Common myeloid progenitor, CD34-positive (primary cell): ENCODE measurements around the gene EPS8L3.

ENCODE experiments used
- CTCF ChIA-PET: fragments of 350-600 bp; sonication (Branson Sonifier 250); formaldehyde crosslinking; loops from one replicate; lab custom pipeline; 2021; ENCODE audit warnings: antibody characterized with exemption; lab: Charles Lee
- POLR2A ChIA-PET: fragments of 350-600 bp; sonication (Branson Sonifier 250); formaldehyde crosslinking; loops from one replicate; lab custom pipeline; 2021; ENCODE audit warnings: antibody characterized with exemption; lab: Charles Lee
- DNase-seq, 3 donors: peaks; one replicate each; pipeline versions ENCODE4 v3.0.0 to v3.0.0-alpha.2; 2013
- H3K27ac ChIP-seq, 2 experiments: 1 replicate in 1 of 2; 2 replicates in 1 of 2; pipeline ENCODE4 v1.7.0; 2013; ENCODE audit warnings: inconsistent platforms in 2 of 2, low read length in 2 of 2, mild to moderate bottlenecking in 2 of 2, low read depth in 1 of 2, moderate library complexity in 1 of 2; ENCODE audit not compliant: severe bottlenecking in 2 of 2, insufficient read depth in 1 of 2, poor library complexity in 1 of 2
- H3K27me3 ChIP-seq, 5 experiments: replicated peaks in 2 of 5; 1 replicate in 3 of 5; 2 replicates in 2 of 5; pipeline versions ENCODE4 v1.6.1 to v1.7.0; 2013; ENCODE audit warnings: low read length in 4 of 5, mild to moderate bottlenecking in 2 of 5, moderate library complexity in 2 of 5, inconsistent platforms in 1 of 5; ENCODE audit not compliant: insufficient read depth in 5 of 5, control insufficient read depth in 4 of 5
- H3K36me3 ChIP-seq, 4 experiments: 1 replicate in 2 of 4; 2 replicates in 2 of 4; pipeline versions ENCODE4 v1.6.1 to v1.7.0; 2013; ENCODE audit warnings: low read length in 3 of 4, control low read depth in 1 of 4, mild to moderate bottlenecking in 1 of 4; ENCODE audit not compliant: control insufficient read depth in 4 of 4, insufficient read depth in 4 of 4
- H3K4me1 ChIP-seq, 4 experiments: 1 replicate in 3 of 4; 2 replicates in 1 of 4; pipeline versions ENCODE4 v1.6.1 to v1.7.1; 2013; ENCODE audit warnings: low read length in 3 of 4, mild to moderate bottlenecking in 3 of 4, control low read depth in 1 of 4, inconsistent platforms in 1 of 4, moderate library complexity in 1 of 4; ENCODE audit not compliant: control insufficient read depth in 4 of 4, insufficient read depth in 4 of 4; ENCODE audit errors: control extremely low read depth in 1 of 4
- H3K4me3 ChIP-seq, 7 experiments: 1 replicate in 4 of 7; 2 replicates in 3 of 7; pipeline versions ENCODE4 v1.5.1 to v1.7.0; 2013; ENCODE audit warnings: mild to moderate bottlenecking in 7 of 7, low read length in 6 of 7, moderate library complexity in 6 of 7, inconsistent platforms in 2 of 7, low read depth in 2 of 7, control low read depth in 1 of 7; ENCODE audit not compliant: insufficient read depth in 4 of 7, control insufficient read depth in 1 of 7; ENCODE audit errors: extremely low read depth in 1 of 7
- H3K9me3 ChIP-seq, 5 experiments: 1 replicate in 4 of 5; 2 replicates in 1 of 5; pipeline versions ENCODE4 v1.6.1 to v1.7.1; 2013; ENCODE audit warnings: low read length in 4 of 5, mild to moderate bottlenecking in 2 of 5, inconsistent platforms in 1 of 5, low read depth in 1 of 5, moderate library complexity in 1 of 5; ENCODE audit not compliant: control insufficient read depth in 4 of 5, insufficient read depth in 2 of 5; ENCODE audit errors: control extremely low read depth in 1 of 5
- WGBS: methylation state at CpG from one replicate; pipeline ENCODE4 v1.1.5; 2013; ENCODE audit not compliant: insufficient coverage; 5-methylcytosine and 5-hydroxymethylcytosine counted together

EPS8L3 gene

GRCh38 chr1:109721042-109721441 lies 42.7 kb downstream of the EPS8L3 start:
- H3K27ac ChIP-seq: no peak overlapping the region
- H3K27me3 ChIP-seq: no peaks in the 10 kb centered on the region
- no peak overlapping the region for H3K4me3 ChIP-seq
- no peak for DNase-seq
- peaks cover 0 to 9% (median 2%) of the 10 kb centered on the region in 5 experiments for H3K9me3 ChIP-seq
- H3K4me1 ChIP-seq: peaks cover 0 to 2% (median 0%) of the 10 kb centered on the region in 4 experiments
- WGBS: 100% methylated on average over 2 of the region's 5 CpGs
- ChIA-PET CTCF (interaction anchor here (1.3 kb wide), 1 partner anchor 85 kb away, joined by 3 read pairs; no protein-coding TSS in a partner anchor), POLR2A (no interaction called here)
- no peaks in the 10 kb centered on the region for H3K36me3 ChIP-seq

GRCh38 chr1:109719337-109719837 lies 44.3 kb downstream of the EPS8L3 start:
- Histone ChIP-seq H3K27ac (no peak overlapping the region), H3K27me3 (no peaks in the 10 kb centered on the region), H3K36me3 (no peaks in the 10 kb centered on the region), H3K9me3 (no peaks in the 10 kb centered on the region), H3K4me1 (peaks cover 0 to 2% (median 0%) of the 10 kb centered on the region in 4 experiments), H3K4me3 (no peak overlapping the region)
- WGBS: 77% methylated on average over 4 of the region's 5 CpGs
- ChIA-PET CTCF (interaction anchor here (0.9 to 1.3 kb wide), 2 partner anchors 68 to 184 kb away, joined by 3 to 4 read pairs; no protein-coding TSS in a partner anchor), POLR2A (no interaction called here)
- peak in 2 of 3 donors; percentile 48 to 52 for DNase-seq

GRCh38 chr1:109718495-109718894 lies 45.2 kb downstream of the EPS8L3 start:
- no peak overlapping the region for H3K27ac ChIP-seq
- DNase-seq: no peak
- H3K4me3 ChIP-seq: no peak overlapping the region
- H3K36me3 ChIP-seq: no peaks in the 10 kb centered on the region
- H3K9me3 ChIP-seq: no peaks in the 10 kb centered on the region
- CTCF ChIA-PET: interaction anchor here (1.3 kb wide), 1 partner anchor 183 kb away, joined by 3 read pairs; no protein-coding TSS in a partner anchor
- peaks cover 0 to 2% (median 0%) of the 10 kb centered on the region in 4 experiments for H3K4me1 ChIP-seq
- WGBS: 100% methylated on average over 2 of the region's 2 CpGs
- POLR2A ChIA-PET: no interaction called here
- H3K27me3 ChIP-seq: no peaks in the 10 kb centered on the region

GRCh38 chr1:109717729-109718128 lies 46.0 kb downstream of the EPS8L3 start:
- no peak for DNase-seq
- ChIA-PET POLR2A (no interaction called here), CTCF (interaction anchor here (1.3 to 1.9 kb wide), 3 partner anchors 9 to 182 kb away, joined by 3 to 6 read pairs (median 3); no protein-coding TSS in a partner anchor)
- H3K4me1 ChIP-seq: peaks cover 0 to 2% (median under 1%) of the 10 kb centered on the region in 4 experiments
- no peaks in the 10 kb centered on the region for H3K27me3 ChIP-seq
- no peak overlapping the region for H3K27ac ChIP-seq
- H3K4me3 ChIP-seq: no peak overlapping the region
- H3K36me3 ChIP-seq: no peaks in the 10 kb centered on the region
- no peaks in the 10 kb centered on the region for H3K9me3 ChIP-seq
- WGBS: 85% methylated on average over 4 of the region's 5 CpGs

GRCh38 chr1:109716570-109717090 lies 47.1 kb downstream of the EPS8L3 start:
- Histone ChIP-seq H3K4me1 (peaks cover 0 to 8% (median 5%) of the 10 kb centered on the region in 4 experiments), H3K27me3 (no peaks in the 10 kb centered on the region), H3K4me3 (no peak overlapping the region), H3K36me3 (no peaks in the 10 kb centered on the region), H3K27ac (no peak overlapping the region), H3K9me3 (no peaks in the 10 kb centered on the region)
- ChIA-PET CTCF (interaction anchor here (0.9 to 1.9 kb wide), 3 partner anchors 56 to 267 kb away, joined by 3 to 6 read pairs (median 4); partner anchors contain the start of gene AHCYL1), POLR2A (no interaction called here)
- no peak for DNase-seq
- WGBS: 100% methylated on average over 3 of the region's 3 CpGs

GRCh38 chr1:109716121-109716520 lies 47.6 kb downstream of the EPS8L3 start:
- 81% methylated on average over 3 of the region's 3 CpGs for WGBS
- CTCF ChIA-PET: interaction anchor here (1.9 kb wide), 1 partner anchor 57 kb away, joined by 6 read pairs; no protein-coding TSS in a partner anchor
- H3K36me3 ChIP-seq: no peaks in the 10 kb centered on the region

GRCh38 chr1:109714661-109715372 lies 48.9 kb downstream of the EPS8L3 start:
- no peaks in the 10 kb centered on the region for H3K27me3 ChIP-seq
- H3K27ac ChIP-seq: no peak overlapping the region
- WGBS: 95% methylated on average over 8 of the region's 12 CpGs

More at GRCh38 chr1:109716121-109716520, 47.6 kb downstream of the EPS8L3 start:
- Histone ChIP-seq H3K4me3 (no peak overlapping the region), H3K27ac (no peak overlapping the region), H3K27me3 (no peaks in the 10 kb centered on the region), H3K4me1 (peaks cover 0 to 8% (median 5%) of the 10 kb centered on the region in 4 experiments), H3K9me3 (no peaks in the 10 kb centered on the region)
- POLR2A ChIA-PET: no interaction called here
- DNase-seq: no peak

More at GRCh38 chr1:109714661-109715372, 48.9 kb downstream of the EPS8L3 start:
- Histone ChIP-seq H3K36me3 (no peaks in the 10 kb centered on the region), H3K4me3 (no peak overlapping the region), H3K4me1 (peaks cover 0 to 8% (median 5%) of the 10 kb centered on the region in 4 experiments), H3K9me3 (no peaks in the 10 kb centered on the region)
- DNase-seq: no peak
- ChIA-PET CTCF (no interaction called here), POLR2A (no interaction called here)
